HEK293T (cell line): ENCODE measurements around the gene SRF.

Source experiments
- CTCF ChIA-PET: fragments of 350-600 bp; formaldehyde crosslinking; extraction: SDS; loops from one replicate; lab custom pipeline; 2021; ENCODE audit warnings: antibody characterized with exemption, inconsistent platforms; lab: Yijun Ruan, JAX
- POLR2A ChIA-PET: fragments of 350-600 bp; formaldehyde crosslinking; extraction: SDS; loops from one replicate; lab custom pipeline; 2020; ENCODE audit warnings: antibody characterized with exemption, inconsistent platforms; lab: Yijun Ruan, JAX
- DNase-seq: peaks from one replicate; pipeline ENCODE4 v3.0.0; 2012; ENCODE audit warnings: mixed read lengths; ENCODE audit errors: extremely low spot score
- ARNT ChIP-seq: fragments of 450-650 bp; IDR thresholded peaks from 2 replicates; pipeline ENCODE4 v1.6.1; 2017; ENCODE audit warnings: mild to moderate bottlenecking
- BHLHE40 ChIP-seq: fragments of 450-650 bp; IDR thresholded peaks from 2 replicates; pipeline ENCODE4 v1.6.1; 2016; ENCODE audit warnings: mild to moderate bottlenecking, moderate library complexity, borderline replicate concordance
- CTBP1 ChIP-seq: fragments of 450-650 bp; IDR thresholded peaks from 2 replicates; pipeline ENCODE4 v1.6.1; 2016; ENCODE audit warnings: borderline replicate concordance
- ELF4 ChIP-seq: fragments of 450-650 bp; IDR thresholded peaks from 2 replicates; pipeline ENCODE4 v1.6.1; 2017; ENCODE audit warnings: antibody characterized with exemption
- FOXA1 ChIP-seq: fragments of 450-650 bp; IDR thresholded peaks from 2 replicates; pipeline ENCODE4 v1.6.1; 2016; ENCODE audit warnings: mild to moderate bottlenecking
- FOXK2 ChIP-seq: fragments of 450-650 bp; IDR thresholded peaks from 2 replicates; pipeline ENCODE4 v1.6.1; 2016; ENCODE audit warnings: mild to moderate bottlenecking
- FOXM1 ChIP-seq: fragments of 450-650 bp; IDR thresholded peaks from 2 replicates; pipeline ENCODE4 v1.6.1; 2017; ENCODE audit warnings: mild to moderate bottlenecking, borderline replicate concordance
- HDGF ChIP-seq: fragments of 450-650 bp; IDR thresholded peaks from 2 replicates; pipeline ENCODE4 v1.6.1; 2017; ENCODE audit warnings: antibody characterized with exemption, borderline replicate concordance
- L3MBTL2 ChIP-seq: fragments of 450-650 bp; conservative IDR thresholded peaks from 2 replicates; pipeline ENCODE4 v1.6.1; 2016; ENCODE audit warnings: mild to moderate bottlenecking
- LEF1 ChIP-seq: fragments of 450-650 bp; IDR thresholded peaks from 2 replicates; pipeline ENCODE4 v1.6.1; 2017; ENCODE audit warnings: mild to moderate bottlenecking, borderline replicate concordance
- NFRKB ChIP-seq: fragments of 450-650 bp; IDR thresholded peaks from 2 replicates; pipeline ENCODE4 v1.6.1; 2016; ENCODE audit warnings: mild to moderate bottlenecking, moderate library complexity
- SP1 ChIP-seq: fragments of 450-650 bp; IDR thresholded peaks from 2 replicates; pipeline ENCODE4 v1.6.1; 2017
- SUZ12 ChIP-seq: fragments of 450-650 bp; IDR thresholded peaks from 2 replicates; pipeline ENCODE4 v1.6.1; 2016; ENCODE audit warnings: mild to moderate bottlenecking
- TARDBP ChIP-seq: fragments of 450-650 bp; IDR thresholded peaks from 2 replicates; pipeline ENCODE4 v1.6.1; 2016
- ZNF384 ChIP-seq: fragments of 450-650 bp; IDR thresholded peaks from 2 replicates; pipeline ENCODE4 v1.6.1; 2016
- TF ChIP-seq, protein P1 (sequence below): fragments of 450-650 bp; IDR thresholded peaks from 2 replicates; pipeline ENCODE4 v1.6.1; 2016

SRF gene

DNA sequence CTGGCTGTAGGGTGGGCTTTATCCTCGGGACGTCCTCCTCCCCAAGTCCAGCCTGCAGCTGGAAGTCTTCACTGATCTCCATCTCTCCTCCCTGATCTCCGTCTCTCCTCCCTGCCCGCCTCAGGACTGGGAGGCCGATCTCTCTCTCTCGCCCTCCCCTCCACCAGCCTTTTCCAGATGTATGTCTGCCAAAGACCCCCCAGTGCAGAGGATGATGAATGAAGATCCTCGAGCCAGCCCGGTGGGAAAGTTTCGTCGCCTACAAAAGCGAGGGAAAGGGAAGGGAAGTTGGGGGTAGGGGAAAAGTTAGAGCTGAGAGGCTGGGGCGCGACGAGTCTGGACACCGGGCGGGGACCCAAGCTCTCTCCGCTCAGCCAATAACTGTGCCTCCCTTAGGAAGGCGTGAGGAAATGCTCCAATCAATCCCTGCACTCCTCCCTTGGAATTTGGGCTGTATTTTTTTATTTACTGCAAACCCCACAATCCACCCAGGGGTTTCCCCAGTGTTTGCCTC, 595 bp upstream of the SRF start:
- ChIA-PET POLR2A (interaction anchor here (0.7 to 4.3 kb wide), 10 partner anchors 12 to 241 kb away, joined by 3 to 30 read pairs (median 4); partner anchors contain the start of genes CNPY3, CUL9, DNPH1 and KLC4), CTCF (interaction anchor here (0.6 to 1.6 kb wide), 5 partner anchors 27 to 679 kb away, joined by 3 to 6 read pairs (median 3); partner anchors contain the start of gene DNPH1)
- peak; percentile 70 for DNase-seq
- TF ChIP-seq NFRKB (no peak), L3MBTL2 (peak; percentile 91), LEF1 (no peak)

DNA sequence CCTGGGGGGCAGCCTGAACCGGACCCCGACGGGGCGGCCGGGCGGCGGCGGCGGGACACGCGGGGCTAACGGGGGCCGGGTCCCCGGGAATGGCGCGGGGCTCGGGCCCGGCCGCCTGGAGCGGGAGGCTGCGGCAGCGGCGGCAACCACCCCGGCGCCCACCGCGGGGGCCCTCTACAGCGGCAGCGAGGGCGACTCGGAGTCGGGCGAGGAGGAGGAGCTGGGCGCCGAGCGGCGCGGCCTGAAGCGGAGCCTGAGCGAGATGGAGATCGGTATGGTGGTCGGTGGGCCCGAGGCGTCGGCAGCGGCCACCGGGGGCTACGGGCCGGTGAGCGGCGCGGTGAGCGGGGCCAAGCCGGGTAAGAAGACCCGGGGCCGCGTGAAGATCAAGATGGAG, 636 bp downstream of the SRF start:
- ChIA-PET CTCF (interaction anchor here (0.6 to 1.6 kb wide), 3 partner anchors 28 to 1075 kb away, joined by 3 to 6 read pairs (median 4); partner anchors contain the start of gene DNPH1), POLR2A (interaction anchor here (0.7 to 4.3 kb wide), 9 partner anchors 10 to 464 kb away, joined by 3 to 30 read pairs (median 3); partner anchors contain the start of genes BICRAL, CUL9, DNPH1 and MAD2L1BP)
- no peak for DNase-seq
- TF ChIP-seq FOXM1 (no peak), LEF1 (0 out of 2 replicates have a peak, but pooled peaks have one; percentile 1)

DNA sequence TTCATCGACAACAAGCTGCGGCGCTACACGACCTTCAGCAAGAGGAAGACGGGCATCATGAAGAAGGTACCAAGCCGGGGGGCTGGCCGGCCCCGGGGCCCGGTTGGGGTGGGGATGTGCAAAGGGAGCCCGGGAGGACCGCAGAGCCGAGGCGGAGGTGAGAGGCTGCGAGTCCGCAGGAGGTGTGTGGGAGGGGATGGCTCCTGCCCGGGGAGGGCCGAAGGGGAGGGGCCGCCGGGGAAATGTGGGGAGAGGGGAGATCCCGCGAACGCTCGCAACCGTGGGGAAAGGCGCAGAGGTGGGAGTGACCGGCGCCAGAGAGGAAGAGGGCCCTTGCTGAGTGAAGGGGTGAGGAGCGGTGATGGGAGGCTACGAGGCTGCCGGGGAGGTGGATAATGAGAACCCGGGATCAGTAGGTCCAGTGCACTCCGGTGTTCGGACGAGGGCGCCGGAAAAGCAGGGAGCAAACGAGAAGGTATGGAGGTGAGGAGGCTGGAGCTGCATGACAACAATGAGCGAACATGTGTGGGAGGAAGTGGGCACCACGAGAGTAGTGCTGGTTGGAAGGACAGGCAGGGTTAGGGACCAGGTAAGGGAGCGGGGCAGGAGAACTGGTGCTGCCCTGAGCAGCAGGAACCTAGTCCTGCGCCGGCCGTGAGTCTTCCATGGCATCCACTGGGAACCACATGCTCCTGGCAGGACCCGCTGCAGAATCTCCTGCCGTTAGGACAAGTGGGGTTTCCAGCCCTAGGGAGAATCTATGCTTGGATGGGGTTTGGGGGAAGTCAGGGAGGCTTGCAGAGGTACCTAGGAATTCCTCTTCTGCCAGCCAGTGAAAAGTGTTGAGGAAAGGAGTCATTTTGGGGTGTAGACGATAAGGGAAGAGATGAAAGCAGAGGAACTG, 1.3 kb downstream of the SRF start:
- CTCF ChIA-PET = interaction anchor here (0.6 to 1.6 kb wide), 4 partner anchors 29 to 1074 kb away, joined by 3 to 6 read pairs (median 4); partner anchors contain the start of gene DNPH1
- POLR2A ChIA-PET = interaction anchor here (0.6 to 4.3 kb wide), 8 partner anchors 10 to 463 kb away, joined by 3 to 30 read pairs (median 3); partner anchors contain the start of genes BICRAL, CUL9, DNPH1 and MAD2L1BP
- no peak for TF ChIP-seq HDGF
- no peak for TF ChIP-seq LEF1
- peak; percentile 40 for DNase-seq

DNA sequence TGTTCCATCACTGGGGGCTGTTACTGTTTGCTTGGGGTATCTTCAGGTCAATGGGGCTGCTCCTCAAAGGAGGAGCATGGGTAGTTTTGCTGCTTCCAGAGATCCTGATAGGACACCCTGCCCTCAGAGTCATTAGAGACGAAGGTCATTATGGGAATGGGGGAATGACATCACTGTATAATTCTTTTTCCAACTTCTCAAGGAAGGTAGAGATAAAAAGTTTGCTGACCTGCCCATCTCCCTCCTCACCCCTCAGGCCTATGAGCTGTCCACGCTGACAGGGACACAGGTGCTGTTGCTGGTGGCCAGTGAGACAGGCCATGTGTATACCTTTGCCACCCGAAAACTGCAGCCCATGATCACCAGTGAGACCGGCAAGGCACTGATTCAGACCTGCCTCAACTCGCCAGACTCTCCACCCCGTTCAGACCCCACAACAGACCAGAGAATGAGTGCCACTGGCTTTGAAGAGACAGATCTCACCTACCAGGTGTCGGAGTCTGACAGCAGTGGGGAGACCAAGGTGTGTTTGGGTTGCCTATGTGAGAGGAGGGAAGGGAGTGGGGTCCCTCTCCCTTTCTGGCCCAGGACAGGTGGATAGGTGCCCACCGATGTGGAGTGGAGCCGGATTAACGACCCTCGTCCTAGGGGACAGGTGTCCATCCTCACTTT, 2.7 kb downstream of the SRF start:
- POLR2A ChIA-PET = interaction anchor here (0.7 to 4.3 kb wide), 9 partner anchors 8 to 254 kb away, joined by 3 to 30 read pairs (median 4); partner anchors contain the start of genes ABCC10, CNPY3, CUL7 and CUL9
- DNase-seq = no peak
- TF ChIP-seq TARDBP (no peak), NFRKB (no peak), HDGF (no peak), ELF4 (no peak), FOXA1 (no peak), ARNT (no peak), CTBP1 (no peak), SUZ12 (no peak), SP1 (no peak), FOXK2 (no peak), ZNF384 (no peak), LEF1 (no peak)
- TF ChIP-seq, protein P1, sequence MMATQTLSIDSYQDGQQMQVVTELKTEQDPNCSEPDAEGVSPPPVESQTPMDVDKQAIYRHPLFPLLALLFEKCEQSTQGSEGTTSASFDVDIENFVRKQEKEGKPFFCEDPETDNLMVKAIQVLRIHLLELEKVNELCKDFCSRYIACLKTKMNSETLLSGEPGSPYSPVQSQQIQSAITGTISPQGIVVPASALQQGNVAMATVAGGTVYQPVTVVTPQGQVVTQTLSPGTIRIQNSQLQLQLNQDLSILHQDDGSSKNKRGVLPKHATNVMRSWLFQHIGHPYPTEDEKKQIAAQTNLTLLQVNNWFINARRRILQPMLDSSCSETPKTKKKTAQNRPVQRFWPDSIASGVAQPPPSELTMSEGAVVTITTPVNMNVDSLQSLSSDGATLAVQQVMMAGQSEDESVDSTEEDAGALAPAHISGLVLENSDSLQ = no peak
- CTCF ChIA-PET = interaction anchor here (1.1 to 1.4 kb wide), 2 partner anchors 30 to 55 kb away, joined by 3 to 5 read pairs; partner anchors contain the start of gene DNPH1

DNA sequence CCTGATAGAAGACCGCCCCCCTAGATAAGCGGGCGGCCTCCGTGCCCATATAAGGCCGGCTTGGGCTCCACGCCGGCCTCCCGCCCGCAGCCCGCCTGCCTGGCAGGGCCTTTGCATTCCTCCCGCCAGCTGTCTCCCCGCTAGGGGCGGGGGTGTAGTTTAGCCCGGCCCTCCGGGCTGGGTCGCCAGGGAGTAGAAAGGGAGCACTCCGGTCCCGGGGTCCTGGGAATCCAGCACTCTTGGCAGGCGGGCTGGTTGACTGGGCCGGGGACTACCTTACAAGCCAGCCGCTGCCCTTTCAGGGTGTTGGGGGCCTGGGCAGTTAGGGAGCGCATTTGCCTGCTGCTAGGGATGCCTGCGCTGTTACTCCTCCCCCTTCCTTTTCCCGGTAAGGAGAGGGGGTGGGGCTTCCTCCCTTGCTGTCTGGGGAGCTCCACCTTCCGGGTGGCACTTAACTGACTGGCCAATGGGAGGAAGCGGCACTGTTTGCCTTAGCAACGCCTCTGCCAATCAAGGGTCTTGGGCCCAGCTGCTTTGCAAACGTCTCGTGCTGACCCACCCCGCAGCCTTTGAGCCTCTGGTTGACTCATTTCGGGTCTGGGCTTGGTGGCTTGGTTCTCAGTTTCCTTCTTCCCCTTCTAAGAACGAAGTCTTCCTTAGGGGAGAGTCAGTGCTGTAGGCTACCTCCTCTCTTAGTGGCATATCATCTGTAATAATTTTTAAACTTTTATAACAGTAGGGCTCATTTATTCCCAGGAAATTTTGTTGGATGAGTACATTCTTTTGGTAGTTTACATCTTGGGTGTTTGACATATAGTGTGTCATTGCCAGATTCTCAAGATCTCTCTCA, 3.4 kb downstream of the SRF start:
- DNase-seq = peak; percentile 96
- TF ChIP-seq L3MBTL2 (no peak), SUZ12 (no peak), FOXA1 (no peak), CTBP1 (no peak), HDGF (0 out of 2 replicates have a peak, but pooled peaks have one; percentile 30), ELF4 (no peak), TARDBP (no peak), BHLHE40 (no peak), ARNT (no peak), SP1 (no peak)
- TF ChIP-seq, protein P1 = peak; percentile 94
- POLR2A ChIA-PET = interaction anchor here (0.7 to 2.1 kb wide), 10 partner anchors 14 to 253 kb away, joined by 3 to 8 read pairs (median 4); partner anchors contain the start of genes ABCC10, CNPY3, CUL7 and PEX6
- CTCF ChIA-PET = interaction anchor here (0.6 to 1.1 kb wide), 4 partner anchors 31 to 716 kb away, joined by 3 to 5 read pairs (median 4); partner anchors contain the start of gene DNPH1
